Caco-2 (cell line): ENCODE results near the gene SSRP1. TPM values are rescaled to one million over a fixed set of nuclear protein-coding genes. Genes with fewer than 3 reads are reported as not detected.

Source experiments
- BruUV-seq: library from RNA; stranded (reverse); fragments of 400-500 nt; replicated peaks from 2 replicates; lab custom pipeline; 2021; lab: Mats Ljungman, UMichigan
- CTCF ChIA-PET: fragments of 300-600 bp; sonication (Branson Sonifier 250); formaldehyde crosslinking; loops from one replicate; lab custom pipeline; 2022; ENCODE audit warnings: antibody characterized with exemption; lab: Charles Lee
- POLR2A ChIA-PET: fragments of 300-600 bp; sonication (Branson Sonifier 250); formaldehyde crosslinking; loops from one replicate; lab custom pipeline; 2022; ENCODE audit warnings: antibody characterized with exemption; lab: Charles Lee
- DNase-seq, 2 experiments: peaks; one replicate each; pipeline versions ENCODE4 v3.0.0 to v3.0.0-alpha.2; 2020 to 2022
- H3K27me3 ChIP-seq: replicated peaks from 2 replicates; pipeline ENCODE4 v1.6.0; 2011; ENCODE audit warnings: low read length; ENCODE audit not compliant: control insufficient read depth, insufficient read depth
- H3K36me3 ChIP-seq: 2 replicates; pipeline ENCODE4 v1.5.1; 2011; ENCODE audit warnings: low read length; ENCODE audit not compliant: control insufficient read depth, insufficient read depth
- H3K4me1 ChIP-seq: fragments of 250-450 bp; sonication (Bioruptor Pico); 2 replicates; pipeline ENCODE4 v1.5.1; 2020; ENCODE audit warnings: mild to moderate bottlenecking
- H3K4me3 ChIP-seq: 2 replicates; pipeline ENCODE4 v1.5.1; 2011; ENCODE audit warnings: low read depth, mild to moderate bottlenecking, control low read depth, low read length
- H3K9me3 ChIP-seq: fragments of 250-450 bp; sonication (Bioruptor Pico); 2 replicates; pipeline ENCODE4 v1.5.1; 2020; ENCODE audit warnings: mild to moderate bottlenecking, moderate library complexity
- H3K27ac Mint-ChIP-seq: one replicate; pipeline ENCODE4 v1.8.0; 2022; ENCODE audit warnings: mixed read lengths; ENCODE audit not compliant: unreplicated experiment
- H3K27me3 Mint-ChIP-seq: one replicate; pipeline ENCODE4 v1.8.0; 2022; ENCODE audit warnings: mixed read lengths; ENCODE audit not compliant: insufficient read depth, unreplicated experiment
- H3K36me3 Mint-ChIP-seq: one replicate; pipeline ENCODE4 v1.8.0; 2022; ENCODE audit warnings: mild to moderate bottlenecking, mixed read lengths; ENCODE audit not compliant: insufficient read depth, unreplicated experiment
- H3K4me1 Mint-ChIP-seq: one replicate; pipeline ENCODE4 v1.8.0; 2022; ENCODE audit warnings: low read depth, mixed read lengths; ENCODE audit not compliant: unreplicated experiment
- H3K4me3 Mint-ChIP-seq: one replicate; pipeline ENCODE4 v1.8.0; 2022; ENCODE audit warnings: mild to moderate bottlenecking, moderate library complexity, mixed read lengths; ENCODE audit not compliant: unreplicated experiment
- H3K9me3 Mint-ChIP-seq: one replicate; pipeline ENCODE4 v1.8.0; 2022; ENCODE audit warnings: mixed read lengths; ENCODE audit not compliant: unreplicated experiment
- intact Hi-C: fragments of 100-400 bp; cut with micrococcal nuclease; formaldehyde crosslinking; loops from one replicate; pipeline ENCODE4 v1.10.0; 2022; ENCODE audit not compliant: unreplicated experiment
- total RNA-seq: library from RNA; stranded (reverse); gene quantifications from 2 replicates; pipeline ENCODE4 v1.2.3, GENCODE V29; 2022
- TF ChIP-seq, protein P1 (sequence below), 2 experiments: fragments of 200-600 bp in 1 of 2; IDR thresholded peaks; 1 replicate in 1 of 2; 2 replicates in 1 of 2; pipeline versions ENCODE4 v1.5.1 to v1.8.0; 2011 to 2022; ENCODE audit warnings: antibody characterized with exemption in 1 of 2, control low read depth in 1 of 2, inconsistent platforms in 1 of 2, low read depth in 1 of 2, low read length in 1 of 2, mild to moderate bottlenecking in 1 of 2, moderate library complexity in 1 of 2; ENCODE audit not compliant: insufficient read depth in 1 of 2, severe bottlenecking in 1 of 2, unreplicated experiment in 1 of 2

Gene SSRP1
- total RNA-seq, 1 experiment from 2014 or later: 212 TPM

- H3K9me3 ChIP-seq: no peaks in the 10 kb centered on the region
- no peaks in the 10 kb centered on the region for H3K9me3 Mint-ChIP-seq
- peaks cover 47% of the 10 kb centered on the region for H3K4me1 ChIP-seq
- H3K4me1 Mint-ChIP-seq: peaks cover 43% of the 10 kb centered on the region
- H3K4me3 ChIP-seq: no peak overlapping the region
- TF ChIP-seq, protein P1, sequence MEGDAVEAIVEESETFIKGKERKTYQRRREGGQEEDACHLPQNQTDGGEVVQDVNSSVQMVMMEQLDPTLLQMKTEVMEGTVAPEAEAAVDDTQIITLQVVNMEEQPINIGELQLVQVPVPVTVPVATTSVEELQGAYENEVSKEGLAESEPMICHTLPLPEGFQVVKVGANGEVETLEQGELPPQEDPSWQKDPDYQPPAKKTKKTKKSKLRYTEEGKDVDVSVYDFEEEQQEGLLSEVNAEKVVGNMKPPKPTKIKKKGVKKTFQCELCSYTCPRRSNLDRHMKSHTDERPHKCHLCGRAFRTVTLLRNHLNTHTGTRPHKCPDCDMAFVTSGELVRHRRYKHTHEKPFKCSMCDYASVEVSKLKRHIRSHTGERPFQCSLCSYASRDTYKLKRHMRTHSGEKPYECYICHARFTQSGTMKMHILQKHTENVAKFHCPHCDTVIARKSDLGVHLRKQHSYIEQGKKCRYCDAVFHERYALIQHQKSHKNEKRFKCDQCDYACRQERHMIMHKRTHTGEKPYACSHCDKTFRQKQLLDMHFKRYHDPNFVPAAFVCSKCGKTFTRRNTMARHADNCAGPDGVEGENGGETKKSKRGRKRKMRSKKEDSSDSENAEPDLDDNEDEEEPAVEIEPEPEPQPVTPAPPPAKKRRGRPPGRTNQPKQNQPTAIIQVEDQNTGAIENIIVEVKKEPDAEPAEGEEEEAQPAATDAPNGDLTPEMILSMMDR (IDR thresholded peaks at IDR 0.05; ENCODE audit: insufficient read depth in 1 of 2, low read depth in 1 of 2, low read length in 1 of 2, severe bottlenecking in 1 of 2, unreplicated experiment in 1 of 2): no peak
- H3K27me3 Mint-ChIP-seq: no peaks in the 10 kb centered on the region
- DNase-seq: no peak
- intact Hi-C loops: no loop called here
- no TSS peak for BruUV-seq
- no peak overlapping the region for H3K4me3 Mint-ChIP-seq
- peak overlapping the region; percentile 42 for H3K27ac Mint-ChIP-seq
- H3K36me3 ChIP-seq: 0 out of 2 replicates have a peak, but pooled peaks cover 2% of the 10 kb centered on the region
- ChIA-PET POLR2A (no interaction called here), CTCF (interaction anchor here (1.0 kb wide), 1 partner anchor 12 kb away, joined by 3 read pairs; no protein-coding TSS in a partner anchor)
- no peaks in the 10 kb centered on the region for H3K27me3 ChIP-seq
- H3K36me3 Mint-ChIP-seq: peaks cover 8% of the 10 kb centered on the region
These were observed 45.4 kb downstream of the SSRP1 start for GRCh38 chr11:57290288-57290687.

DNA sequence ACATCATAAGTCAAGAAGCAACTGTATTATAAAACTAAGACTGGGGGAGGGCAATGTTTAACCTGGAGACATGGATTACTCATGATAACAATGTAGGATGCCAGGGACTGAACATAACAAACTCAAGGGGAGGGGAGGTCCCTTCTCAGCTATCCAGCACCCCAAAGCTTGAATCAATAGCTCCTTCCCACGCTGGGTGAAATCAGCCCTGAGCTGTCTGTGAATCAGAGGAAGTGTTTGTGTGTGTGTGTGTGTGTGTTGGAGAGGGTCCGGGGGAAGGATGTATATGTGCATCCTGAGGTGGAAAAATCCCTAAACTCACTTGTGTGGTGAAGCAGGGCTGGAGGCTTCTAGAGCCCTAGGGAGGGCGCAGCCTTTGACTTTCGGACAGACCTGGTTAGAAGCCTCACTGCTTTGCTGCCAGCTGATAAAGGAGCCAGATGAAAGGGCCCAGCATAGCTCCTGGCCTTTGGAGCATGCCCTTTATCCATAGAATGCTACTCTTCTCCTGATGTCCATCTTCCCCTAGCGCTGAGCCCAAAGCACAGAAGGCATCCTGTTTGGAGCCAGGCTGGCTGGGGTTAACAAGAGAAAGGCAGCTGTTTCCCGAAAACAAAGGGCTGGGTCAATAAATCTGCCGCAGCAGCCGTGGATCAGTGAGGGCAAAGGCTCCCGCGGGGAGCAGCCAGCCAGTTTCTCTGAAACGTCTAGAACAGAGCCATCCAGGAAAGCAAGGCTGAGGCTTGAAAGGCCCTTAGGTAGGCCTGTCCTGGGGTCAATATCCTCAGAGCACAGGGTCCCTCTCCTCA is 46.7 kb downstream of the SSRP1 start:
- ChIA-PET POLR2A (no interaction called here), CTCF (interaction anchor here (1.0 kb wide), 1 partner anchor 10 kb away, joined by 3 read pairs; no protein-coding TSS in a partner anchor)
- TF ChIP-seq, protein P1 (IDR thresholded peaks at IDR 0.05; ENCODE audit: insufficient read depth in 1 of 2, low read depth in 1 of 2, low read length in 1 of 2, severe bottlenecking in 1 of 2, unreplicated experiment in 1 of 2): no peak
- Mint-ChIP-seq H3K27me3 (no peaks in the 10 kb centered on the region), H3K36me3 (no peaks in the 10 kb centered on the region), H3K27ac (peak overlapping the region; percentile 55), H3K4me3 (peak overlapping the region; percentile 34), H3K9me3 (no peaks in the 10 kb centered on the region), H3K4me1 (peaks cover 55% of the 10 kb centered on the region)
- DNase-seq: peak in 1 of 2 experiments; percentile 51
- no TSS peak for BruUV-seq
- Histone ChIP-seq H3K4me3 (no peak overlapping the region), H3K9me3 (no peaks in the 10 kb centered on the region), H3K36me3 (0 out of 2 replicates have a peak, but pooled peaks cover 2% of the 10 kb centered on the region), H3K27me3 (no peaks in the 10 kb centered on the region), H3K4me1 (peaks cover 60% of the 10 kb centered on the region)
- intact Hi-C loops: loop anchor here (1.0 to 2.0 kb wide), 2 partner anchors 22 to 36 kb away; partner anchors contain the start of gene TNKS1BP1

- Mint-ChIP-seq H3K27me3 (no peaks in the 10 kb centered on the region), H3K4me3 (no peak overlapping the region), H3K27ac (peak overlapping the region; percentile 11), H3K36me3 (no peaks in the 10 kb centered on the region), H3K4me1 (peaks cover 63% of the 10 kb centered on the region), H3K9me3 (no peaks in the 10 kb centered on the region)
- no peaks in the 10 kb centered on the region for H3K27me3 ChIP-seq
- no peak for DNase-seq
- ChIA-PET CTCF (no interaction called here), POLR2A (no interaction called here)
- H3K36me3 ChIP-seq: no peaks in the 10 kb centered on the region
- no TSS peak for BruUV-seq
- TF ChIP-seq, protein P1 (IDR thresholded peaks at IDR 0.05; ENCODE audit: insufficient read depth in 1 of 2, low read depth in 1 of 2, low read length in 1 of 2, severe bottlenecking in 1 of 2, unreplicated experiment in 1 of 2): no peak
- intact Hi-C loops: loop anchor here (2.0 kb wide), 1 partner anchor 37 kb away; the partner anchor contains the start of gene TNKS1BP1
- H3K4me1 ChIP-seq: peaks cover 60% of the 10 kb centered on the region
- H3K4me3 ChIP-seq: no peak overlapping the region
- H3K9me3 ChIP-seq: no peaks in the 10 kb centered on the region
These were observed 47.8 kb downstream of the SSRP1 start for GRCh38 chr11:57287884-57288283.
